ENCODE measurements around the gene MEX3C. TPM values are rescaled to one million over a fixed set of nuclear protein-coding genes. Genes with fewer than 3 reads are reported as not detected.

MEX3C gene
- total RNA-seq, 6 donors from 2014 or later, result 12.2 to 30.7 (median 19.2) TPM

GRCh38 chr18:51195451-51196117 lies 1.9 kb downstream of the MEX3C start:
- H3K4me3 ChIP-seq, result peak overlapping the region; percentile 61 to 90 (median 76)
- peaks cover 17 to 53% (median 35%) of the 10 kb centered on the region in 4 donors for H3K4me1 ChIP-seq
- no peaks in the 10 kb centered on the region for H3K9me3 ChIP-seq
- TF ChIP-seq POLR2AphosphoS5 (IDR thresholded peaks at IDR 0.05) (no peak), EP300 (IDR thresholded peaks at IDR 0.05) (no peak), POLR2A (IDR thresholded peaks at IDR 0.05) (no peak)
- TF ChIP-seq, protein P1, sequence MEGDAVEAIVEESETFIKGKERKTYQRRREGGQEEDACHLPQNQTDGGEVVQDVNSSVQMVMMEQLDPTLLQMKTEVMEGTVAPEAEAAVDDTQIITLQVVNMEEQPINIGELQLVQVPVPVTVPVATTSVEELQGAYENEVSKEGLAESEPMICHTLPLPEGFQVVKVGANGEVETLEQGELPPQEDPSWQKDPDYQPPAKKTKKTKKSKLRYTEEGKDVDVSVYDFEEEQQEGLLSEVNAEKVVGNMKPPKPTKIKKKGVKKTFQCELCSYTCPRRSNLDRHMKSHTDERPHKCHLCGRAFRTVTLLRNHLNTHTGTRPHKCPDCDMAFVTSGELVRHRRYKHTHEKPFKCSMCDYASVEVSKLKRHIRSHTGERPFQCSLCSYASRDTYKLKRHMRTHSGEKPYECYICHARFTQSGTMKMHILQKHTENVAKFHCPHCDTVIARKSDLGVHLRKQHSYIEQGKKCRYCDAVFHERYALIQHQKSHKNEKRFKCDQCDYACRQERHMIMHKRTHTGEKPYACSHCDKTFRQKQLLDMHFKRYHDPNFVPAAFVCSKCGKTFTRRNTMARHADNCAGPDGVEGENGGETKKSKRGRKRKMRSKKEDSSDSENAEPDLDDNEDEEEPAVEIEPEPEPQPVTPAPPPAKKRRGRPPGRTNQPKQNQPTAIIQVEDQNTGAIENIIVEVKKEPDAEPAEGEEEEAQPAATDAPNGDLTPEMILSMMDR (IDR thresholded peaks at IDR 0.05), result no peak
- no peaks in the 10 kb centered on the region for H3K36me3 ChIP-seq
- H3K27me3 ChIP-seq, result no peaks in the 10 kb centered on the region
- DNase-seq, result peak in 1 of 2 donors; percentile 25
- WGBS, 2 donors, result 1 to 4% methylated on average over 13 of the region's 13 CpGs
- H3K27ac ChIP-seq, result peak overlapping the region; percentile 96 to 99 (median 98)
- ATAC-seq (ENCODE audit: low FRiP score in 2 of 2), result no peak

- H3K4me1 ChIP-seq, result peaks cover 17 to 55% (median 39%) of the 10 kb centered on the region in 4 donors
- no peaks in the 10 kb centered on the region for H3K36me3 ChIP-seq
- TF ChIP-seq, protein P1 (IDR thresholded peaks at IDR 0.05), result no peak
- no peak for TF ChIP-seq POLR2A (IDR thresholded peaks at IDR 0.05)
- H3K27ac ChIP-seq, result peak overlapping the region; percentile 2 to 99 (median 98)
- DNase-seq (no peak), ATAC-seq (ENCODE audit: low FRiP score in 2 of 2) (no peak)
- H3K27me3 ChIP-seq, result no peaks in the 10 kb centered on the region
- H3K4me3 ChIP-seq, result peak overlapping the region; percentile 61 to 90 (median 76)
- H3K9me3 ChIP-seq, result no peaks in the 10 kb centered on the region
- 23 to 29% methylated on average over 3 of the region's 3 CpGs for WGBS, 2 donors
These were observed 2.4 kb downstream of the MEX3C start for GRCh38 chr18:51195086-51195450.

DNA sequence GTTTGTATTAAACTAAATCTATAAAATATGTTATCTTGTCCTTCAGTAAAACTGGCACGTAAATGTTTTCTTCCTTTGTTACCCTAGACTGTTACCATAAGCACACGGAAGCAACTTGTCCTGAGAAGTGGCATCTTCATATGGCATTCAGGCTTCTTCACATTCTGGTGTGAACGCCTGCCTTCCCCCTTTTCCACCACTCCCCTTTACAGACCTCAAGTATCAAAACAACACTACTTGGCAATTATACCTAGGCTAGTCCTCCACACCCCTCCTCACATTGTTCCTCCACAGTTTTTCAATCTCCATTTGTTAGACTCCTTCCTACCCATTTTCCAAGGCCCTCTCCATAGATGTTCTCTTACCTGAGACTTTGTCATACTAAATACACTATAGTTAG lies 2.9 kb downstream of the MEX3C start:
- Histone ChIP-seq H3K27me3 (no peaks in the 10 kb centered on the region), H3K4me3 (peak overlapping the region in 2 of 4 donors; percentile 61 to 90), H3K4me1 (peaks cover 17 to 55% (median 40%) of the 10 kb centered on the region in 4 donors), H3K27ac (peak overlapping the region in 3 of 4 donors; percentile 2 to 98 (median 67)), H3K9me3 (no peaks in the 10 kb centered on the region), H3K36me3 (no peaks in the 10 kb centered on the region)
- ATAC-seq (ENCODE audit: low FRiP score in 2 of 2) (no peak), DNase-seq (no peak)
- TF ChIP-seq POLR2A (IDR thresholded peaks at IDR 0.05), result no peak
- TF ChIP-seq POLR2AphosphoS5 (IDR thresholded peaks at IDR 0.05), result no peak
- no peak for TF ChIP-seq EP300 (IDR thresholded peaks at IDR 0.05)
- TF ChIP-seq, protein P1 (IDR thresholded peaks at IDR 0.05), result no peak
- 32 to 53% methylated on average over 3 of the region's 3 CpGs for WGBS, 2 donors

DNA sequence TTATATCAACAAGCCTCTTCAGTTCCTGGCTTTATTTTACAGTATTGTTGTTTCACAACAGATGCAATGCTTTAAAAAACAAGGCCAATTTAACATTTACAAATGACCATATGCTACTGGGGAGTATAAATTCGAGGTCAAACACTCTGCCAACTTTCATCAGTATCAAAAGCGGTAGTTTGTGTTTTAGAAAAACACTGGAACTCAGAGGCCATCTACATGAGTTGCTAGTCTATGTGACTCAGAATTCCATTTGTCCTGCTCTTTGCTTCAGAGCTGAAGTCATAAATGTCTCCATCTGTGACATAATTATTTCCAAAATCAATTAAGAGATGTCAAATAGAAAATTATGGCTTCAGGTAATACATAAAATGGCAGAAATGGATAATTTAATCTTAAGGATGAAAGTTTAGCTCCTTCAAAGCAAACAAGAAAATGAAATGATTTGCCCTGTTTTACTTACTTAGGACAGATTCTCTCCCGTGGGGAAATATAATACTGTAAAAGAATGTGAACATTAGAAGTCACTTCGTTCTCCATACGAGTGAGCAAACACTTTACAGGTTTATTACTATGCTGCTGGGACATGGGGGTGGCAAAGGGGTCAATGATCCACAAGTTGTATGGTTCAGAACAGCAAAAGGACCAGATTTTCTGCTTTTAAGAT lies 3.7 kb downstream of the MEX3C start:
- no peak for ATAC-seq (ENCODE audit: low FRiP score in 2 of 2)
- Histone ChIP-seq H3K9me3 (no peaks in the 10 kb centered on the region), H3K27ac (peak overlapping the region in 2 of 4 donors; percentile 40 to 67), H3K36me3 (no peaks in the 10 kb centered on the region), H3K4me3 (peak overlapping the region in 1 of 4 donors; percentile 61), H3K4me1 (peaks cover 17 to 55% (median 40%) of the 10 kb centered on the region in 4 donors), H3K27me3 (no peaks in the 10 kb centered on the region)
- 38 to 41% methylated on average over 5 of the region's 5 CpGs for WGBS, 2 donors
- TF ChIP-seq POLR2A (IDR thresholded peaks at IDR 0.05) (no peak), POLR2AphosphoS5 (IDR thresholded peaks at IDR 0.05) (no peak), EP300 (IDR thresholded peaks at IDR 0.05) (no peak)
- TF ChIP-seq, protein P1 (IDR thresholded peaks at IDR 0.05), result no peak
- DNase-seq, result no peak

Measured in upper lobe of left lung (tissue), 6 donors.